GM21367 (cell line): ENCODE data around the gene SLC7A9.

Source experiments
- ATAC-seq: cut with Tn5 transposase; IDR thresholded peaks from one replicate; pipeline ENCODE4 v1.9.1; 2021; ENCODE audit not compliant: unreplicated experiment

The SLC7A9 gene

GRCh38 chr19:32829345-32829896, 40.1 kb downstream of the SLC7A9 start:
- no peak for ATAC-seq

GRCh38 chr19:32828643-32829344, 40.8 kb downstream of the SLC7A9 start:
- no peak for ATAC-seq

GRCh38 chr19:32828139-32828538, 41.4 kb downstream of the SLC7A9 start:
- no peak for ATAC-seq

- no peak for ATAC-seq
Measured at GRCh38 chr19:32824916-32825608, 44.5 kb downstream of the SLC7A9 start.

- no peak for ATAC-seq
Measured at GRCh38 chr19:32824191-32824751, 45.3 kb downstream of the SLC7A9 start.

- no peak for ATAC-seq
Measured at GRCh38 chr19:32823747-32824102, 45.8 kb downstream of the SLC7A9 start.

GRCh38 chr19:32822916-32823746, 46.4 kb downstream of the SLC7A9 start:
- ATAC-seq, result no peak

- ATAC-seq, result no peak
Measured at GRCh38 chr19:32819419-32820400, 49.9 kb downstream of the SLC7A9 start.

- no peak for ATAC-seq
Measured at GRCh38 chr19:32818536-32818935, 51.0 kb downstream of the SLC7A9 start.

- ATAC-seq, result no peak
Measured at GRCh38 chr19:32817569-32818476, 51.7 kb downstream of the SLC7A9 start.

- no peak for ATAC-seq
Measured at GRCh38 chr19:32816555-32817099, 52.9 kb downstream of the SLC7A9 start.

GRCh38 chr19:32814624-32815023, 54.9 kb downstream of the SLC7A9 start:
- ATAC-seq, result no peak

GRCh38 chr19:32813862-32814425, 55.6 kb downstream of the SLC7A9 start:
- ATAC-seq, result no peak

GRCh38 chr19:32812571-32812970, 57.0 kb downstream of the SLC7A9 start:
- ATAC-seq, result no peak

- ATAC-seq, result no peak
Measured at GRCh38 chr19:32812036-32812435, 57.5 kb downstream of the SLC7A9 start.

- ATAC-seq, result no peak
Measured at GRCh38 chr19:32811151-32811550, 58.4 kb downstream of the SLC7A9 start.

- no peak for ATAC-seq
Measured at GRCh38 chr19:32810452-32810851, 59.1 kb downstream of the SLC7A9 start.

- no peak for ATAC-seq
Measured at GRCh38 chr19:32809754-32810153, 59.8 kb downstream of the SLC7A9 start.
